HepG2 (cell line): ENCODE data around the gene CHEK1. TPM values are rescaled to one million over a fixed set of nuclear protein-coding genes. Genes with fewer than 3 reads are reported as not detected.

Source experiments
- KDM3A ChIP-seq: IDR thresholded peaks from 2 replicates; pipeline ENCODE4 v1.6.1; 2018; ENCODE audit warnings: low read depth, missing compliant biosample characterization
- POLR2AphosphoS5 ChIP-seq: IDR thresholded peaks from 2 replicates; pipeline ENCODE4 v1.6.1; 2012; ENCODE audit warnings: low read depth, low read length
- ZNF512B ChIP-seq: sonication (generic); formaldehyde crosslinking; IDR thresholded peaks from 2 replicates; pipeline ENCODE4 v1.5.1; 2020; ENCODE audit warnings: missing genetic modification reagents, mild to moderate bottlenecking, borderline replicate concordance
- polyA plus RNA-seq, 8 experiments: library from polyadenylated mRNA; depleted of rRNA in 3 of 8; stranded (reverse) in 7 of 8; unstranded in 1 of 8; fragments of >200 nt; fragmentation: Illumina TruSeq in 4 of 8; extraction: Trizol in 4 of 8; gene quantifications; 2 replicates each; pipeline versions ENCODE4 v1.2.1 to v1.2.3, GENCODE V29; 2011 to 2016; ENCODE audit warnings: low read depth in 4 of 8, missing spikeins in 1 of 8, mixed read lengths in 1 of 8; ENCODE audit not compliant: insufficient read depth in 1 of 8
- total RNA-seq, 5 experiments: library from RNA; depleted of rRNA; stranded (reverse); fragments of >200 nt; fragmentation: Illumina TruSeq; extraction: Trizol; gene quantifications; 2 replicates each; pipeline ENCODE4 v1.2.3, GENCODE V29; 2016; ENCODE audit warnings: low read depth in 1 of 5
- TF ChIP-seq, protein P1 (sequence below): sonication (generic); formaldehyde crosslinking; IDR thresholded peaks from 2 replicates; pipeline ENCODE4 v1.4.0; 2020; ENCODE audit warnings: mild to moderate bottlenecking, missing genetic modification reagents

Gene CHEK1
- total and polyA plus RNA-seq, 2 of the 13 experiments (the other 11 are each of a cell fraction or from before 2014, with no cell fraction given), result 17.8 to 83.2 TPM

GRCh38 chr11:125679837-125680236 lies 54.9 kb downstream of the CHEK1 start (continued):
- TF ChIP-seq, protein P1, sequence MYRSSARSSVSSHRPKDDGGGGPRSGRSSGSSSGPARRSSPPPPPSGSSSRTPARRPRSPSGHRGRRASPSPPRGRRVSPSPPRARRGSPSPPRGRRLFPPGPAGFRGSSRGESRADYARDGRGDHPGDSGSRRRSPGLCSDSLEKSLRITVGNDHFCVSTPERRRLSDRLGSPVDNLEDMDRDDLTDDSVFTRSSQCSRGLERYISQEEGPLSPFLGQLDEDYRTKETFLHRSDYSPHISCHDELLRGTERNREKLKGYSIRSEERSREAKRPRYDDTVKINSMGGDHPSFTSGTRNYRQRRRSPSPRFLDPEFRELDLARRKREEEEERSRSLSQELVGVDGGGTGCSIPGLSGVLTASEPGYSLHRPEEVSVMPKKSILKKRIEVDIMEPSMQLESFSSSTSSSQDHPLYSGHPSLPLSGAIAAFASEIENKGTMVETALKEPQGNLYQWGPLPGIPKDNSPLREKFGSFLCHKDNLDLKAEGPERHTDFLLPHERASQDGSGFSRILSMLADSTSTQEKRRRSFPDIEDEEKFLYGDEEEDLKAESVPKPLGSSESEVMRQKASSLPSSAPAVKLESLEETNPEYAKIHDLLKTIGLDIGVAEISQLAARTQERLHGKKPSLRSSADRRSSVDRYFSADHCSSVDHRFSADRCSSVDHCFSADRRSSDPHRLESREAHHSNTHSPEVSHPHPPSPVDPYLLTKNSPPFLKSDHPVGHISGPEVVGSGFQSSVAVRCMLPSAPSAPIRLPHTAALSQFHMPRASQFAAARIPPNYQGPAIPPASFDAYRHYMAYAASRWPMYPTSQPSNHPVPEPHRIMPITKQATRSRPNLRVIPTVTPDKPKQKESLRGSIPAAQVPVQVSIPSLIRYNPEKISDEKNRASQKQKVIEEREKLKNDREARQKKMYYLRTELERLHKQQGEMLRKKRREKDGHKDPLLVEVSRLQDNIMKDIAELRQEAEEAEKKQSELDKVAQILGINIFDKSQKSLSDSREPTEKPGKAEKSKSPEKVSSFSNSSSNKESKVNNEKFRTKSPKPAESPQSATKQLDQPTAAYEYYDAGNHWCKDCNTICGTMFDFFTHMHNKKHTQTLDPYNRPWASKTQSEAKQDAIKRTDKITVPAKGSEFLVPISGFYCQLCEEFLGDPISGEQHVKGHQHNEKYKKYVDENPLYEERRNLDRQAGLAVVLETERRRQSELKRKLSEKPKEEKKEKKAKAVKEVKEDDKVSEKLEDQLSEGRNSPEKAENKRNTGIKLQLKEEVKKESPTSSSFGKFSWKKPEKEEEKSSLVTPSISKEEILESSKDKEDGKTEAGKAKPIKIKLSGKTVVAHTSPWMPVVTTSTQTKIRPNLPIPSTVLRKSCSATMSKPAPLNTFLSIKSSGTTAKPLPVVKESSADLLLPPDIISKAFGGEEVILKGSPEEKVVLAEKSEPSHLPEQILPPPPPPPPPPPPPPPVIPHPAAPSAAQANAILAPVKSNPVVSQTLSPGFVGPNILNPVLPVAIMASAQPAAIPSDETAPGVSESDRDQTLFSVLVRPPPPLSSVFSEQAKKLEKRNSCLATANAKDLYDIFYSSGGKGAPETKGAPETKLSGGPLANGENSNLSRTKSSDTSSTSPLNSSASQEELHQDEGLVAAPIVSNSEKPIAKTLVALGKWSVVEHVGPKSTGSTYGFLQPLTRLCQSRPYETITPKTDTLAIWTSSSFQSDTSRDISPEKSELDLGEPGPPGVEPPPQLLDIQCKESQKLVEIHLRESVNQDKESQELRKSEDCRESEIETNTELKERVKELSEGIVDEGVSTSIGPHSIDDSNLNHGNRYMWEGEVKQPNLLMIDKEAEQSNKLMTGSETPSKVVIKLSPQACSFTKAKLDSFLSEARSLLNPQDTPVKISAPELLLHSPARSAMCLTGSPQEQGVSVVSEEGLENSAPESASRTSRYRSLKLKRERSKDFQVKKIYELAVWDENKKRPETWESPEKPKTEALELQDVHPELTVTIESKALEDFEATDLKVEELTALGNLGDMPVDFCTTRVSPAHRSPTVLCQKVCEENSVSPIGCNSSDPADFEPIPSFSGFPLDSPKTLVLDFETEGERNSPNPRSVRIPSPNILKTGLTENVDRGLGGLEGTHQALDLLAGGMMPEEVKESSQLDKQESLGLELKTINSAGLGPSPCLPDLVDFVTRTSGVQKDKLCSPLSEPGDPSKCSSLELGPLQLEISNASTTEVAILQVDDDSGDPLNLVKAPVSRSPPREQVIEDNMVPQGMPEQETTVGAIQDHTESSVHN (CRISPR knock-in tag), result no peak
- TF ChIP-seq POLR2AphosphoS5, result no peak
- no peak for TF ChIP-seq ZNF512B (CRISPR knock-in tag)
- no peak for TF ChIP-seq KDM3A (CRISPR knock-in tag)
